Measurements from ENCODE around the gene AKT1S1.

DNA sequence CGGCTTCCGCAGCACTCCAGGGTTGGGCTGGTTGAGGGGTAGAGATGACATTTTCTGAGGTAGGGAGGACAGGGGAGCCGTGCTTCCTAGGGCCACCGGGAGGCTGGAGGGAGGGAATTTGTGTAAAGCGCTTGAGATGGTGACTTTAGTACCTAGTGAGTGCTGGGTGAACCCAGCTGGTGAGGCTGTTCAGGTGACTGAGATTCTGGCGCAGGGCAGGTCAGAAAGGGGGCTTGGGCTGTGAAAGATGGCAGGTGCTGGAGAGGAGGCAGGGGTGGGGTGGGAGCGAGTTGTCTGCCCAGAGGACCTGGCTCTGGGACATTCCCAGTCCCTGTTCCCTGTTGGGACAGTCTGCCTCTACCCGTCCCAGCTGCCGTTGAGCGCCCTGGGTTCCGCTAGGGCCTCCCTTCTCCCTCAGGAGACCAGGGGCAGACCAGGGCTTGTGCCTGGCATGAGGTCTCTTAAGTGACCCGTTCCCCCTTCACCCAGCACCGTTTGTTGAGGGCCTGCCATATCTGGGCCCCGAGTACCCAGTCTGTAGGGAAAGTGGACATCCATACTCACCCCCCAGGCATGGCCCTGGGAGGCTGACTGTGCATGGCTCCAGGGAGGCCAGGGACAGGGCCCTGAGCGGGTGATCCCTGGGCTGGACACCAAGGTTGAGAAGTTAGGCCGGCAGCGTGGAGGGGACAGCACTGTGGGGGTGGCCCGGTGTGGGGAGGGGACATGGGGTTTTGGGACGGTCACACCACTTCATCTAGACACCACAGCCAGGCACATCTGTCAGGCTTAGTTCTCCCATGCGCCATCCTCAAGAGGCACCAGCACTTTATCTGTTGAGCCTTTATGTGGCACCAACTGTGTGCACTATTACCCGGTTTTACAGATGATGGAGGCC, 21.2 kb downstream of the AKT1S1 start:
- TF ChIP-seq CTCF (IDR thresholded peaks at IDR 0.05), result no peak
- TF ChIP-seq POLR2A (IDR thresholded peaks at IDR 0.05), result no peak

Measured in heart left ventricle (tissue), 13 donors.